OCI-LY1 (cell line): Measurements from ENCODE around the gene IGFALS.

Experiments used
- H2AFZ ChIP-seq: fragments of 200-600 bp; sonication (generic), shearing (Covaris generic); 2 replicates; pipeline ENCODE4 v1.6.0; 2014; ENCODE audit warnings: antibody characterized with exemption, mild to moderate bottlenecking, low read length
- H3F3A ChIP-seq: fragments of 200-600 bp; sonication (generic), shearing (Covaris generic); 2 replicates; pipeline ENCODE4 v1.6.0; 2014; ENCODE audit warnings: mild to moderate bottlenecking, antibody characterized with exemption, low read length, moderate library complexity; ENCODE audit not compliant: insufficient read depth
- H3K27ac ChIP-seq: fragments of 200-600 bp; sonication (generic); 2 replicates; pipeline ENCODE4 v1.5.1; 2014; ENCODE audit warnings: low read length, mixed run types, mild to moderate bottlenecking, low read depth; ENCODE audit not compliant: poor library complexity, severe bottlenecking
- H3K27me3 ChIP-seq: fragments of 200-600 bp; sonication (generic); 2 replicates; pipeline ENCODE4 v1.6.0; 2014; ENCODE audit warnings: antibody characterized with exemption, mild to moderate bottlenecking, low read length, moderate library complexity; ENCODE audit not compliant: insufficient read depth
- H3K36me3 ChIP-seq: fragments of 200-600 bp; sonication (generic); 2 replicates; pipeline ENCODE4 v1.6.1; 2014; ENCODE audit warnings: mild to moderate bottlenecking, antibody characterized with exemption, low read length, moderate library complexity, mixed read lengths; ENCODE audit not compliant: insufficient read depth
- H3K4me1 ChIP-seq: fragments of 200-600 bp; sonication (generic); 2 replicates; pipeline ENCODE4 v1.5.1; 2014; ENCODE audit warnings: mild to moderate bottlenecking, low read length, moderate library complexity; ENCODE audit not compliant: insufficient read depth, severe bottlenecking
- H3K4me2 ChIP-seq: fragments of 200-600 bp; sonication (generic), shearing (Covaris generic); 2 replicates; pipeline ENCODE4 v1.6.1; 2014; ENCODE audit warnings: low read length
- H3K4me3 ChIP-seq: fragments of 200-600 bp; sonication (generic); 2 replicates; pipeline ENCODE4 v1.5.1; 2014; ENCODE audit warnings: low read length, low read depth, mild to moderate bottlenecking, mixed read lengths; ENCODE audit not compliant: poor library complexity, severe bottlenecking
- H3K79me2 ChIP-seq: fragments of 200-600 bp; shearing (Covaris generic); 2 replicates; pipeline ENCODE4 v1.6.1; 2016; ENCODE audit warnings: mixed run types, low read length, mixed read lengths; ENCODE audit not compliant: insufficient read depth
- H3K9ac ChIP-seq: fragments of 200-600 bp; sonication (generic), shearing (Covaris generic); 2 replicates; pipeline ENCODE4 v1.6.1; 2014; ENCODE audit warnings: mild to moderate bottlenecking, low read length, mixed read lengths
- H3K9me2 ChIP-seq: fragments of 200-600 bp; sonication (generic), shearing (Covaris generic); 2 replicates; pipeline ENCODE4 v1.6.1; 2014; ENCODE audit warnings: low read depth, mild to moderate bottlenecking, low read length, mixed read lengths
- H3K9me3 ChIP-seq: fragments of 200-600 bp; shearing (Covaris generic); 2 replicates; pipeline ENCODE4 v1.6.1; 2014; ENCODE audit warnings: low read length, mixed read lengths
- H4K20me1 ChIP-seq: fragments of 200-600 bp; sonication (generic), shearing (Covaris generic); 2 replicates; pipeline ENCODE4 v1.6.0; 2016; ENCODE audit warnings: mild to moderate bottlenecking, low read length; ENCODE audit not compliant: insufficient read depth
- EZH2 ChIP-seq: fragments of 200-600 bp; sonication (generic), shearing (Covaris generic); IDR thresholded peaks from 2 replicates; pipeline ENCODE4 v1.8.0; 2017; ENCODE audit warnings: borderline replicate concordance, mixed run types, mild to moderate bottlenecking, antibody characterized with exemption, low read length, moderate library complexity, mixed read lengths
- TF ChIP-seq, protein P1 (sequence below): fragments of 200-600 bp; sonication (generic), shearing (Covaris generic); IDR thresholded peaks from 2 replicates; pipeline ENCODE4 v1.5.1; 2017; ENCODE audit warnings: mild to moderate bottlenecking, antibody characterized with exemption, low read length, moderate library complexity, mixed read lengths

IGFALS gene

GRCh38 chr16:1778200-1779179 lies 15.0 kb downstream of the IGFALS start:
- no peak overlapping the region for H3K4me2 ChIP-seq
- H3K79me2 ChIP-seq = no peaks in the 10 kb centered on the region
- H3K4me1 ChIP-seq = peaks cover 25% of the 10 kb centered on the region
- H4K20me1 ChIP-seq = no peaks in the 10 kb centered on the region
- H3K4me3 ChIP-seq = no peak overlapping the region
- H3K27me3 ChIP-seq = no peaks in the 10 kb centered on the region
- no peak overlapping the region for H3K9ac ChIP-seq
- H3K27ac ChIP-seq = no peak overlapping the region
- H2AFZ ChIP-seq = no peak overlapping the region
- peaks cover 44% of the 10 kb centered on the region for H3K36me3 ChIP-seq
- TF ChIP-seq EZH2 = no peak
- TF ChIP-seq, protein P1, sequence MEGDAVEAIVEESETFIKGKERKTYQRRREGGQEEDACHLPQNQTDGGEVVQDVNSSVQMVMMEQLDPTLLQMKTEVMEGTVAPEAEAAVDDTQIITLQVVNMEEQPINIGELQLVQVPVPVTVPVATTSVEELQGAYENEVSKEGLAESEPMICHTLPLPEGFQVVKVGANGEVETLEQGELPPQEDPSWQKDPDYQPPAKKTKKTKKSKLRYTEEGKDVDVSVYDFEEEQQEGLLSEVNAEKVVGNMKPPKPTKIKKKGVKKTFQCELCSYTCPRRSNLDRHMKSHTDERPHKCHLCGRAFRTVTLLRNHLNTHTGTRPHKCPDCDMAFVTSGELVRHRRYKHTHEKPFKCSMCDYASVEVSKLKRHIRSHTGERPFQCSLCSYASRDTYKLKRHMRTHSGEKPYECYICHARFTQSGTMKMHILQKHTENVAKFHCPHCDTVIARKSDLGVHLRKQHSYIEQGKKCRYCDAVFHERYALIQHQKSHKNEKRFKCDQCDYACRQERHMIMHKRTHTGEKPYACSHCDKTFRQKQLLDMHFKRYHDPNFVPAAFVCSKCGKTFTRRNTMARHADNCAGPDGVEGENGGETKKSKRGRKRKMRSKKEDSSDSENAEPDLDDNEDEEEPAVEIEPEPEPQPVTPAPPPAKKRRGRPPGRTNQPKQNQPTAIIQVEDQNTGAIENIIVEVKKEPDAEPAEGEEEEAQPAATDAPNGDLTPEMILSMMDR = no peak
- H3F3A ChIP-seq = 0 out of 2 replicates have a peak, but pooled peaks cover 3% of the 10 kb centered on the region
- no peaks in the 10 kb centered on the region for H3K9me2 ChIP-seq
- no peaks in the 10 kb centered on the region for H3K9me3 ChIP-seq

GRCh38 chr16:1777375-1778199 lies 15.9 kb downstream of the IGFALS start:
- no peak overlapping the region for H3K4me2 ChIP-seq
- H3K9me3 ChIP-seq = no peaks in the 10 kb centered on the region
- peaks cover 25% of the 10 kb centered on the region for H3K4me1 ChIP-seq
- H3K27me3 ChIP-seq = no peaks in the 10 kb centered on the region
- 0 out of 2 replicates have a peak, but pooled peaks cover 3% of the 10 kb centered on the region for H3F3A ChIP-seq
- no peak overlapping the region for H2AFZ ChIP-seq
- peaks cover 44% of the 10 kb centered on the region for H3K36me3 ChIP-seq
- TF ChIP-seq, protein P1 = no peak
- TF ChIP-seq EZH2 = no peak
- H3K9ac ChIP-seq = no peak overlapping the region
- no peaks in the 10 kb centered on the region for H3K79me2 ChIP-seq
- no peaks in the 10 kb centered on the region for H4K20me1 ChIP-seq
- no peak overlapping the region for H3K27ac ChIP-seq
- no peaks in the 10 kb centered on the region for H3K9me2 ChIP-seq
- no peak overlapping the region for H3K4me3 ChIP-seq

DNA sequence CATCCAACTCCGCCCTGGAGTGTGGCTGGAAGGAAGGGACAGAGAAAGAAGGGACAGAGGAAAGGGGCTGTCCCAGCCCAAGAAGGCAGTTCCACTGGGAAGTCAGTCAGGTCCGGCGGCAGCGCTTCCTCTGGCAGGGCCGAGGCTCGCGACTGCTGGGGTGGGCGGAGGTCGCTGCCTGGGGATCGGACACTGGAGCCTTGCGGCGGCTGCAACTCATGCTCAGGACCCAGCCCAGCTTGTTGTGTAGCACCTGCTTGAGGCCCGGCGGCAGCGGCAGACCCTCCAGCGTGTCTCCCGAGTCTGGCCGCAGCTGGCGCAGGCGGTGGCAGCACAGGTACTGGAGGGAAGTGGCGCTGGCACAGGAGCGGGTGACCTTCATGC lies 16.5 kb downstream of the IGFALS start:
- TF ChIP-seq, protein P1 = no peak
- TF ChIP-seq EZH2 = no peak
- H3K27me3 ChIP-seq = no peaks in the 10 kb centered on the region
- H3K9me3 ChIP-seq = no peaks in the 10 kb centered on the region
- H2AFZ ChIP-seq = no peak overlapping the region
- H3F3A ChIP-seq = 0 out of 2 replicates have a peak, but pooled peaks cover 3% of the 10 kb centered on the region
- no peak overlapping the region for H3K4me2 ChIP-seq
- H3K36me3 ChIP-seq = peaks cover 47% of the 10 kb centered on the region
- H3K4me3 ChIP-seq = no peak overlapping the region
- H3K4me1 ChIP-seq = peaks cover 25% of the 10 kb centered on the region
- no peak overlapping the region for H3K9ac ChIP-seq
- H3K79me2 ChIP-seq = 0 out of 2 replicates have a peak, but pooled peaks cover under 1% of the 10 kb centered on the region
- no peaks in the 10 kb centered on the region for H4K20me1 ChIP-seq
- H3K27ac ChIP-seq = no peak overlapping the region
- H3K9me2 ChIP-seq = no peaks in the 10 kb centered on the region
